Esophagus muscularis mucosa (tissue), 4 donors: ENCODE measurements around the gene ASL.

ENCODE experiments used
- CTCF ChIP-seq, 3 experiments: fragments of 200-600 bp in 2 of 3; fragments of 450-650 bp in 1 of 3; sonication (generic) in 2 of 3; IDR thresholded peaks; one replicate each; pipeline ENCODE4 v1.5.1; 2017 to 2019; ENCODE audit warnings: antibody characterized with exemption in 3 of 3, mild to moderate bottlenecking in 2 of 3, moderate library complexity in 1 of 3
- EP300 ChIP-seq: sonication (generic); formaldehyde crosslinking; IDR thresholded peaks from one replicate; pipeline ENCODE4 v1.6.1; 2017; ENCODE audit warnings: antibody characterized with exemption
- POLR2A ChIP-seq: fragments of 450-650 bp; IDR thresholded peaks from one replicate; pipeline ENCODE4 v1.6.1; 2017; ENCODE audit warnings: antibody characterized with exemption, moderate library complexity, mild to moderate bottlenecking, low read depth
- POLR2AphosphoS5 ChIP-seq, 2 donors: sonication (generic); formaldehyde crosslinking; IDR thresholded peaks; one replicate each; pipeline ENCODE4 v1.6.1; 2017; ENCODE audit warnings: antibody characterized with exemption in 2 of 2

- TF ChIP-seq CTCF (IDR thresholded peaks at IDR 0.05), result no peak
- no peak for TF ChIP-seq POLR2AphosphoS5 (IDR thresholded peaks at IDR 0.05)
- TF ChIP-seq POLR2A, result no peak
- TF ChIP-seq EP300, result no peak
Observed at GRCh38 chr7:66110856-66111255, 35.2 kb downstream of the ASL start.
